Osteoblast (primary cell): ENCODE results near the gene SLCO2B1. TPM values are rescaled to one million over a fixed set of nuclear protein-coding genes. Genes with fewer than 3 reads are reported as not detected.

Source experiments
- DNase-seq: peaks from one replicate; pipeline ENCODE4 v3.0.0; 2011; ENCODE audit warnings: low spot score, mixed read lengths; ENCODE audit not compliant: insufficient read length; ENCODE audit errors: missing footprints
- H2AFZ ChIP-seq: 2 replicates; pipeline ENCODE4 v1.6.0; 2011; ENCODE audit warnings: mild to moderate bottlenecking, low read length
- H3K27ac ChIP-seq: 2 replicates; pipeline ENCODE4 v1.5.1; 2011; ENCODE audit warnings: mild to moderate bottlenecking, low read depth, low read length, moderate library complexity
- H3K27me3 ChIP-seq: 2 replicates; pipeline ENCODE4 v1.6.0; 2012; ENCODE audit warnings: mild to moderate bottlenecking, control low read depth, inconsistent platforms, low read length, moderate library complexity; ENCODE audit not compliant: insufficient read depth
- H3K36me3 ChIP-seq: 2 replicates; pipeline ENCODE4 v1.5.1; 2011; ENCODE audit warnings: mild to moderate bottlenecking, low read length, control low read depth, moderate library complexity; ENCODE audit not compliant: insufficient read depth
- H3K4me1 ChIP-seq: 2 replicates; pipeline ENCODE4 v1.5.1; 2011; ENCODE audit warnings: mild to moderate bottlenecking, low read length, control low read depth, moderate library complexity; ENCODE audit not compliant: insufficient read depth
- H3K4me2 ChIP-seq: 2 replicates; pipeline ENCODE4 v1.6.0; 2011; ENCODE audit warnings: mild to moderate bottlenecking, low read length; ENCODE audit not compliant: insufficient read depth
- H3K4me3 ChIP-seq: fragments of 200-600 bp; sonication (generic); 3 replicates; pipeline ENCODE4 v1.5.1; 2012; ENCODE audit warnings: mild to moderate bottlenecking, low read length, inconsistent platforms; ENCODE audit not compliant: insufficient read depth
- H3K79me2 ChIP-seq: 2 replicates; pipeline ENCODE4 v1.6.0; 2012; ENCODE audit warnings: mild to moderate bottlenecking, low read length, control low read depth, inconsistent platforms; ENCODE audit not compliant: insufficient read depth
- H3K9me3 ChIP-seq: 2 replicates; pipeline ENCODE4 v1.5.1; 2011; ENCODE audit warnings: low read depth, low read length, control low read depth
- H4K20me1 ChIP-seq: 2 replicates; pipeline ENCODE4 v1.6.0; 2012; ENCODE audit warnings: mild to moderate bottlenecking, low read length, control low read depth; ENCODE audit not compliant: insufficient read depth
- CTCF ChIP-seq: IDR thresholded peaks from 2 replicates; pipeline ENCODE4 v1.5.1; 2011; ENCODE audit warnings: mild to moderate bottlenecking, low read depth, low read length, moderate library complexity; ENCODE audit errors: extremely low read depth
- total RNA-seq: library from RNA; depleted of rRNA; stranded (reverse); fragments of >200 nt; gene quantifications from 2 replicates; pipeline ENCODE4 v1.2.3, GENCODE V29; 2012

SLCO2B1 gene
- total RNA-seq, 1 donor, result 0.72 TPM

DNA sequence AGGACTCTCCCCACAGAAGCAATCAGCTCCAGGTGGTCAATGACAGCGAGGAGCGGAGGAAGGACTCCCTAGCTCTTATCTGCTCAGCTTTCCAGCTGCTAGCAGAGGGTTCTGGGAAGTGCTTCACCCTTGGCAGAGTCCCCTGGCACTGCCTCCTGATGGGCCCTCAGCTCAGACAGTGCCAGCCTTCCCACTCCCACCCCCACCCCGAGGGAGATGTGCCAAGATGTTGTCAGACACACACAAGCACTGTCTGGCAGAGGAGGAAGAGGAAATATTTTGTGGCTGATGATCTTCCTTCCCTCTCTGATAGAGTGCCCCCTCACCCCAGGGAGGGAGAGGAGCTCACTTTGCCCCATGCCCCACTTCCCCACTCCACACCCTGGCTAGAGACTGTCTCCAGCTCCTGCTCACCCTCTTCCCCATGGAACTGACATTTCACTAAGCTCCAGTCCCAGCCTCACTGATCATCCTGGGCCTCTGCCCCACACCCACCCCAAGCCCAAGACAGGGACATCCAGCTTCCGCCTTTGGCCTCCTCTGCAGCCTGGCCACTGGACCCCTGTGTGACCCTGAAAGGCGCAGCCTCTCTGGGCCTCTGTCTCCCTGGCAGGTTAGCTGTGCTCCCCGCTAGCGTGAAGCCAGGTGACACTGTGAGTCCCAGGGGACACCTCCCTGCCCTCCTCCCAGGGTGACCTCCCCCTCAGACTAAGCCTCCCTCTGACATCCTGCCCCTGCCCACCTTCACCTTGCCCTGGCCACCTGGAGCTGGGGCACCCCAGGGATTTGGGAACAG lies 44.5 kb downstream of the SLCO2B1 start:
- TF ChIP-seq CTCF, result no peak
- Histone ChIP-seq H3K36me3 (no peaks in the 10 kb centered on the region), H4K20me1 (no peaks in the 10 kb centered on the region), H3K27ac (no peak overlapping the region), H3K27me3 (peaks cover 25% of the 10 kb centered on the region), H3K9me3 (no peaks in the 10 kb centered on the region), H2AFZ (no peak overlapping the region), H3K4me2 (no peak overlapping the region), H3K4me3 (no peak overlapping the region), H3K79me2 (no peaks in the 10 kb centered on the region), H3K4me1 (no peaks in the 10 kb centered on the region)
- peak; percentile 73 for DNase-seq

- H4K20me1 ChIP-seq, result no peaks in the 10 kb centered on the region
- H3K27me3 ChIP-seq, result peaks cover 25% of the 10 kb centered on the region
- DNase-seq, result peak; percentile 76
- no peak for TF ChIP-seq CTCF
- H3K4me3 ChIP-seq, result no peak overlapping the region
- no peak overlapping the region for H3K27ac ChIP-seq
- H3K9me3 ChIP-seq, result no peaks in the 10 kb centered on the region
- no peak overlapping the region for H3K4me2 ChIP-seq
- no peaks in the 10 kb centered on the region for H3K4me1 ChIP-seq
- H3K79me2 ChIP-seq, result no peaks in the 10 kb centered on the region
- H2AFZ ChIP-seq, result no peak overlapping the region
- no peaks in the 10 kb centered on the region for H3K36me3 ChIP-seq
Measured at GRCh38 chr11:75196426-75196825, 45.5 kb downstream of the SLCO2B1 start.

DNA sequence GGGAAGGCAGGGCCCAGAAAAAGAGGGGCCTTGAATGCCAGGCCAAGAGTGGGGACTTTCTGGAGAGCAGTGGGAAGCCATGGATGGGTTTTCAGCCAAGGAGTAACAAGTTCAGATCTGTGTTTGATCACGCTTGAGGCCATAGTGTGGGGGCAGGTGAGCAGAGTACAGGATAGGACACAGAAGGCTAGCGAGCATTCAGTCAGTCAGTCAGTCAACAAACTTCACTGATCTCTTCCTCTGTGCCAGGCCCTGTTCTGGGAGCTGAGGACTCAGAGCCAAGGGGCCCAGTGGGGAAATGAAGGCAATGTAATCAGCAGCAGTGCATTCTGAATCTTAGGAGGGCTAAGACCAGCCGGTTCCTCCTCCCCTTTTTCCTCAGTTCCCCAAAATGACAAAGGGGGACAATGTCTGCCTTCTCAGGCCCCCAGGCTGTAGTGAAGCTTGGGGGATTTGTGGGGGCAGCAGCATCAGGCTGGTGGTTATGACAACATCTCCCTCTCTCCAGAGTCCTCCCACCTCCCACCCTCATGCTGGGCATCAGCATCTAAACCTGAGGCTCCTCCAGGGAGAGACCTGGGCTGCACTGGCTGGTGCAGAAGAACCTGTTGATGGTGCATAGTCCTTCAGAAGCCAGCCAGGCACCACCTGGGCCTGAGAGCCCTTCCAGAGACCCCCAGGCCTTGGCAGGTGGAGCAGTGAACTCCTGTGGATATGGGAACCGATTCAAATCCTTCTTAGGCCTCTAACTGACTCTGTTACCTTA lies 46.8 kb downstream of the SLCO2B1 start:
- no peaks in the 10 kb centered on the region for H3K9me3 ChIP-seq
- DNase-seq, result peak; percentile 61
- no peaks in the 10 kb centered on the region for H3K79me2 ChIP-seq
- H3K4me2 ChIP-seq, result no peak overlapping the region
- no peak overlapping the region for H2AFZ ChIP-seq
- H3K27ac ChIP-seq, result no peak overlapping the region
- no peaks in the 10 kb centered on the region for H4K20me1 ChIP-seq
- H3K4me3 ChIP-seq, result no peak overlapping the region
- H3K36me3 ChIP-seq, result no peaks in the 10 kb centered on the region
- H3K27me3 ChIP-seq, result peaks cover 25% of the 10 kb centered on the region
- TF ChIP-seq CTCF, result no peak
- H3K4me1 ChIP-seq, result no peaks in the 10 kb centered on the region
